ENCODE measurements around the gene KLF17. TPM values are rescaled to one million over a fixed set of nuclear protein-coding genes. Genes with fewer than 3 reads are reported as not detected.

KLF17 gene
- total and polyA plus RNA-seq, 2 of the 8 experiments (the other 6 are each of a cell fraction or from before 2014, with no cell fraction given) = not detected

- H2AFZ ChIP-seq (ENCODE audit: low read length) = no peak overlapping the region
- no peak overlapping the region for H3K4me2 ChIP-seq (ENCODE audit: insufficient read depth in 1 of 2, low read depth in 2 of 2, low read length in 2 of 2)
- H4K91ac ChIP-seq (replicated peaks; ENCODE audit: insufficient read length, low read length) = no peak overlapping the region
- POLR2A ChIA-PET (ENCODE audit: partially characterized antibody) = no interaction called here
- no peak overlapping the region for H3K14ac ChIP-seq (ENCODE audit: insufficient read length)
- no peak overlapping the region for H4K8ac ChIP-seq (ENCODE audit: extremely low read depth, insufficient read depth, low read length)
- H3K18ac ChIP-seq (ENCODE audit: extremely low read depth, low read length) = no peak overlapping the region
- H3K79me2 ChIP-seq (ENCODE audit: control insufficient read depth in 1 of 2, insufficient read depth in 2 of 2, low read length in 2 of 2) = no peaks in the 10 kb centered on the region
- H4K20me1 ChIP-seq (replicated peaks in 1 of 2; ENCODE audit: control insufficient read depth in 1 of 2, insufficient read depth in 2 of 2, low read length in 2 of 2) = no peaks in the 10 kb centered on the region
- H3K23ac ChIP-seq (ENCODE audit: insufficient read length) = no peak overlapping the region
- no peak overlapping the region for H2AK5ac ChIP-seq (ENCODE audit: low read depth, low read length)
- no peaks in the 10 kb centered on the region for H3K23me2 ChIP-seq (ENCODE audit: low read depth, low read length)
- no peaks in the 10 kb centered on the region for H3K4me1 ChIP-seq (replicated peaks in 1 of 4; ENCODE audit: control insufficient read depth in 3 of 4, insufficient read depth in 4 of 4, low read length in 3 of 4)
- no peak overlapping the region for H3K27ac ChIP-seq (ENCODE audit: low read depth, low read length)
- H3K9ac ChIP-seq (replicated peaks in 1 of 4; ENCODE audit: extremely low read depth in 1 of 4, low read depth in 3 of 4, low read length in 3 of 4) = no peak overlapping the region
- H3K56ac ChIP-seq (replicated peaks; ENCODE audit: insufficient read length, low read depth, low read length) = no peak overlapping the region
- CTCF ChIA-PET (ENCODE audit: partially characterized antibody) = interaction anchor here (0.9 to 1.8 kb wide), 3 partner anchors 8 to 314 kb away, joined by 3 to 8 read pairs (median 5); no protein-coding TSS in a partner anchor
- H3K79me1 ChIP-seq (ENCODE audit: low read depth, low read length) = no peaks in the 10 kb centered on the region
- H3K9me3 ChIP-seq (ENCODE audit: insufficient read depth in 2 of 2, low read depth in 1 of 2, low read length in 1 of 2) = no peaks in the 10 kb centered on the region
- no peak overlapping the region for H4K5ac ChIP-seq (ENCODE audit: insufficient read length, low read depth, low read length)
- H2BK15ac ChIP-seq (ENCODE audit: low read length) = no peak overlapping the region
- no peak overlapping the region for H2BK12ac ChIP-seq (ENCODE audit: low read depth, low read length)
- no peak overlapping the region for H2BK5ac ChIP-seq (ENCODE audit: low read depth, low read length)
- no peaks in the 10 kb centered on the region for H3K36me3 ChIP-seq (ENCODE audit: control insufficient read depth in 2 of 4, insufficient read depth in 4 of 4, low read length in 3 of 4)
- no peak overlapping the region for H3K4me3 ChIP-seq (ENCODE audit: extremely low read depth in 1 of 4, insufficient read depth in 2 of 4, low read depth in 3 of 4, low read length in 4 of 4)
- 90% methylated on average over 5 of the region's 5 CpGs; no CpG with 5 or more reads in 1 of the 2 experiments for WGBS, 2 experiments (ENCODE audit: extremely low coverage in 1 of 2, insufficient coverage in 1 of 2, insufficient read length in 1 of 2, insufficient replicate concordance in 2 of 2, low coverage in 1 of 2, low lambda C conversion rate in 2 of 2, missing lambda C conversion rate in 1 of 2)
- peaks cover 0 to 2% (median 0%) of the 10 kb centered on the region in 4 experiments; a peak in 1 of 7 replicates for H3K27me3 ChIP-seq (replicated peaks in 1 of 4; ENCODE audit: control insufficient read depth in 3 of 4, extremely low read depth in 1 of 4, insufficient read depth in 3 of 4, low read length in 3 of 4)
- FAIRE-seq = no peak
- H2BK20ac ChIP-seq (ENCODE audit: low read length) = no peak overlapping the region
- no peak for DNase-seq (ENCODE audit: low read depth in 1 of 2, low spot score in 2 of 2)
- no peak overlapping the region for H2BK120ac ChIP-seq (replicated peaks; ENCODE audit: low read depth, low read length)
- H3K4ac ChIP-seq (replicated peaks; ENCODE audit: insufficient read length, low read depth, low read length) = no peak overlapping the region
- TF ChIP-seq PHF8 (conservative IDR thresholded peaks at IDR 0.05; ENCODE audit: low read depth, low read length) = no peak
- TF ChIP-seq USF2 (IDR thresholded peaks at IDR 0.05; ENCODE audit: low read length) = no peak
- TF ChIP-seq KDM4A (IDR thresholded peaks at IDR 0.05; ENCODE audit: low read depth, low read length, severe bottlenecking) = no peak
- TF ChIP-seq SP4 (IDR thresholded peaks at IDR 0.05; ENCODE audit: low read length) = no peak
- TF ChIP-seq MAX (IDR thresholded peaks at IDR 0.05) = no peak
- TF ChIP-seq TEAD4 (IDR thresholded peaks at IDR 0.05; ENCODE audit: low read depth, low read length) = no peak
- TF ChIP-seq CBX5 (IDR thresholded peaks at IDR 0.05; ENCODE audit: low read depth, low read length) = no peak
- TF ChIP-seq ATF3 (IDR thresholded peaks at IDR 0.05; ENCODE audit: insufficient read depth, low read depth, low read length) = no peak
- TF ChIP-seq TAF7 (optimal IDR thresholded peaks at IDR 0.05; ENCODE audit: borderline replicate concordance, low read depth, low read length) = no peak
- no peak for TF ChIP-seq CHD2 (IDR thresholded peaks at IDR 0.05; ENCODE audit: low read length)
- no peak for TF ChIP-seq SAP30 (IDR thresholded peaks at IDR 0.05; ENCODE audit: insufficient read depth, insufficient replicate concordance, low read length)
- no peak for TF ChIP-seq BACH1 (IDR thresholded peaks at IDR 0.05; ENCODE audit: low read length)
These were observed 7.7 kb upstream of the KLF17 start for GRCh38 chr1:44110916-44111315.

Measured in H1 (cell line).